BJ (cell line): ENCODE data around the gene NSG2. TPM values are rescaled to one million over a fixed set of nuclear protein-coding genes. Genes with fewer than 3 reads are reported as not detected.

Experiments used
- CTCF ChIA-PET: fragments of 350-600 bp; formaldehyde crosslinking; extraction: SDS; loops from one replicate; lab custom pipeline; 2021; ENCODE audit warnings: antibody characterized with exemption, inconsistent platforms; lab: Yijun Ruan, JAX
- POLR2A ChIA-PET: fragments of 300-600 bp; sonication (Branson Sonifier 250); formaldehyde crosslinking; extraction: SDS; loops from one replicate; lab custom pipeline; 2021; ENCODE audit warnings: antibody characterized with exemption; lab: Charles Lee
- DNase-seq: peaks from one replicate; pipeline ENCODE4 v3.0.0-alpha.2; 2011; ENCODE audit warnings: low read depth
- H3K27me3 ChIP-seq: 2 replicates; pipeline ENCODE4 v1.6.0; 2011; ENCODE audit warnings: low read length; ENCODE audit not compliant: control insufficient read depth, insufficient read depth
- H3K36me3 ChIP-seq: 2 replicates; pipeline ENCODE4 v1.5.1; 2011; ENCODE audit warnings: low read length; ENCODE audit not compliant: control insufficient read depth, insufficient read depth
- H3K4me3 ChIP-seq: 2 replicates; pipeline ENCODE4 v1.5.1; 2011; ENCODE audit warnings: low read depth, mild to moderate bottlenecking, control low read depth, low read length
- polyA plus RNA-seq: library from polyadenylated mRNA; depleted of rRNA; stranded (reverse); fragments of >200 nt; gene quantifications from 2 replicates; pipeline ENCODE4 v1.2.3, GENCODE V29; 2011
- TF ChIP-seq, protein P1 (sequence below): IDR thresholded peaks from 2 replicates; pipeline ENCODE4 v1.5.1; 2011; ENCODE audit warnings: low read depth, mild to moderate bottlenecking, control low read depth, inconsistent platforms, low read length, moderate library complexity; ENCODE audit not compliant: insufficient read depth

NSG2 gene
- polyA plus RNA-seq, 1 experiment = 0.04 TPM

DNA sequence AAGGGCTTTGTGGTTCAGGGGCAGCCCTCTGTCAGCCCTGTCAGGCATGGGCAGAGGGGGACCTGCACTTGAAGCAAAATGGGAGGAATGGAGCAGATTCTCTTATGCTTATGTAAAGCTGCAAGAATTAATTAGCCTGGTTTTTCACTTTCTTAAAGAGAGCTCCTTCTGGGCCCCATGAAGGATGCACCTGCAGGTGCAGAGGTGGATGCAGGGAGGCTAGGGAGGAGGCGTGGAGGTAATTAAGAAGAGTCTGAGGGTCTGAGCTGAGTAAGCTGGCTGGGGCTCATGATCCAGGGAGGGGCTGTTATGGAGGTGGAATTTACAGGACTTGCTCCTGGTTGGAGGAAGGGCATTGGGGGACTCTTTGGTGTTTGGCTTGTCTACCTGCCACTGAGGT is 22.0 kb downstream of the NSG2 start:
- ChIA-PET CTCF (no interaction called here), POLR2A (no interaction called here)
- H3K4me3 ChIP-seq = no peak overlapping the region

DNA sequence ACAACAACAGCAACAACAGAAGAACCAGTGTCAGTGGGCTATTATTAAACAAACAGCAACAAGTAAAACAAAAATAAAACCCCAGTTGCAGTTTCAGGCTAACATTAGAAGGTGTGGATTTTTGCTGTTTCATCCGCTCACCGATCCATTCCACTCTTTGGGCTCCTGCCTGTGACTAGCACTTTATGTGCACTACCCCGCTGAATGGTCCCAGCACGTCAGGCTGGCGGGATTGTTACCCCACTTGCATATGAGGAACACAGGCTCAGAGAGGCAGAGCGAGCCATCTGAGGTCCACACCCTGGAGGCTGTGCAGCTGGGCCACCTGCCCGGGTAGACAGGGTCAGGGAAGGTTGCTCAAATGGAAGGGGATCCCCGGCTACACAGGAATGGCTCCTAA is 26.0 kb downstream of the NSG2 start:
- POLR2A ChIA-PET = no interaction called here
- CTCF ChIA-PET = interaction anchor here (1.4 kb wide), 1 partner anchor 12 kb away, joined by 3 read pairs; no protein-coding TSS in a partner anchor
- no peak for DNase-seq

More for the DNA sequence above, 22.0 kb downstream of the NSG2 start:
- TF ChIP-seq, protein P1, sequence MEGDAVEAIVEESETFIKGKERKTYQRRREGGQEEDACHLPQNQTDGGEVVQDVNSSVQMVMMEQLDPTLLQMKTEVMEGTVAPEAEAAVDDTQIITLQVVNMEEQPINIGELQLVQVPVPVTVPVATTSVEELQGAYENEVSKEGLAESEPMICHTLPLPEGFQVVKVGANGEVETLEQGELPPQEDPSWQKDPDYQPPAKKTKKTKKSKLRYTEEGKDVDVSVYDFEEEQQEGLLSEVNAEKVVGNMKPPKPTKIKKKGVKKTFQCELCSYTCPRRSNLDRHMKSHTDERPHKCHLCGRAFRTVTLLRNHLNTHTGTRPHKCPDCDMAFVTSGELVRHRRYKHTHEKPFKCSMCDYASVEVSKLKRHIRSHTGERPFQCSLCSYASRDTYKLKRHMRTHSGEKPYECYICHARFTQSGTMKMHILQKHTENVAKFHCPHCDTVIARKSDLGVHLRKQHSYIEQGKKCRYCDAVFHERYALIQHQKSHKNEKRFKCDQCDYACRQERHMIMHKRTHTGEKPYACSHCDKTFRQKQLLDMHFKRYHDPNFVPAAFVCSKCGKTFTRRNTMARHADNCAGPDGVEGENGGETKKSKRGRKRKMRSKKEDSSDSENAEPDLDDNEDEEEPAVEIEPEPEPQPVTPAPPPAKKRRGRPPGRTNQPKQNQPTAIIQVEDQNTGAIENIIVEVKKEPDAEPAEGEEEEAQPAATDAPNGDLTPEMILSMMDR = no peak
- Histone ChIP-seq H3K36me3 (no peaks in the 10 kb centered on the region), H3K27me3 (no peaks in the 10 kb centered on the region; the same call in 1 of the 2 replicates)
- DNase-seq = no peak

DNA sequence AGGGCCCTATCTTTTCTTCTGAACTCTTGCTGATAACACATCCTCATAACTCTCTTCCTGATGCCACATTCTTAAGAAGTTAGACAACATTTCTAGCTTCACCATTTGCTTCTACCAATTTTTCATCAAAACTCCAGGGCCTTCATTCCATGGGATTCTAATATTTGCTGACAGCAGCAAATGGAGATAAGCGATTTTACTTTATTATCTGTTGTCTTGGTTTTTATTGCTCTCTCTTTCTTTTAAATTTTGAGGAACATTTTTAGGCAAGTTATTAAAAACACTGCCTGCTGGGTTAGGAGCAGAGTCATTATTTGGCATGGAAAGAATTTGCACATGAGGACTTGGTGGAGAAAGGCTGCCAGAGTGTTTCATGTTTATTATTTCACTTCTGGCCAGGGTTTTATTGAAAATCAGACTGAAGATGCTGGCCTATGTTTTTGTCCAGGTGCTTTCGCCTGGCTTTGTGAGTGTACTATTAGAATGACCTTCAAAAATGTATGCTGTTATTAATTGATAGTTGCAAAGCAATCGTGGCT is 27.7 kb downstream of the NSG2 start:
- ChIA-PET CTCF (no interaction called here), POLR2A (no interaction called here)
- H3K27me3 ChIP-seq = no peaks in the 10 kb centered on the region
- DNase-seq = no peak
- H3K36me3 ChIP-seq = no peaks in the 10 kb centered on the region
- no peak overlapping the region for H3K4me3 ChIP-seq
- TF ChIP-seq, protein P1 = no peak

More for the DNA sequence above, 26.0 kb downstream of the NSG2 start:
- Histone ChIP-seq H3K4me3 (no peak overlapping the region), H3K27me3 (no peaks in the 10 kb centered on the region), H3K36me3 (no peaks in the 10 kb centered on the region)
- TF ChIP-seq, protein P1 = no peak

DNA sequence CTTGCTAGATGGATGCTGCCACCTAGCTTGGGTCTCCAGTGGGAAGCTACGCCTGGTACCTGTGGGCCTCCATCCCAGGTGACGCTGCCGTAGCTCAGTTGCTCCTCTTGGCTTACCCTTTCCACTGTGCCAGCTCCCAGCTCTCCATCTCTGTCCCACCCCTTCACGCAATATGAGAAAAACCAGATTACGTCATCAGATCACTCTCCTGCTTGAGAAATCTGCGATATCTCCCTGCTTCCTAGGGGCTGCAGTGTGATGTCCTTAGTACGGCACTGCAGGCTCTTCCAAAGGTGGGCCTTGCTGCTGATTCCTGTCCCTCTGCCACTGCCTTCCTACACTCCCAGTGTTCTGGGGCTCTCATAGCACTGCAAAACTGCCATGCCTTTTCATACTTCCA is 28.9 kb downstream of the NSG2 start:
- no peaks in the 10 kb centered on the region for H3K36me3 ChIP-seq
- no peak overlapping the region for H3K4me3 ChIP-seq
- DNase-seq = no peak
- CTCF ChIA-PET = interaction anchor here (1.3 kb wide), 1 partner anchor 237 kb away, joined by 3 read pairs; no protein-coding TSS in a partner anchor
- TF ChIP-seq, protein P1 = no peak
- POLR2A ChIA-PET = no interaction called here
- H3K27me3 ChIP-seq = no peaks in the 10 kb centered on the region

DNA sequence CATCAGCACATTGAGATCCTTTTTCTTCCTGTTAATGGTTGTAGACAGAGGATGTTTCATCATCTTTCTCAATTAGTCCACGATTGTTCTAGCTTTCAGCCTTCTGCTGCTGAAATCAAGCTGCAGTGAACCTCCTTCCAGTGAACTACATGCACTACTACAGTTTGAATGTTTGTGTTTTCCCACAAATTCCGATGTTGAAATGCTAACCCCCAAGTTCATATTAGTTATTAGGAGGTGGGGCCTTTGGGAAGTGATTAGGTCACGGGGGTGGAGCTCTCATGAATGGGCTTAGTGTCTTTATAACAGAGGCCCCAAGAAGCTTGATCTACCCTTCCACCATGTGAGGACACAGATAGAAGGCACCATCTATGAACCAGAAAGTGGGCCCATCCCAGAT is 32.9 kb downstream of the NSG2 start:
- Histone ChIP-seq H3K36me3 (no peaks in the 10 kb centered on the region), H3K27me3 (no peaks in the 10 kb centered on the region), H3K4me3 (no peak overlapping the region)
- TF ChIP-seq, protein P1 = no peak
- DNase-seq = no peak
- ChIA-PET CTCF (interaction anchor here (0.8 kb wide), 1 partner anchor 33 kb away, joined by 3 read pairs; the partner anchor contains the start of gene NSG2), POLR2A (no interaction called here)
